Spleen (tissue), 11 donors: ENCODE data around the gene KLF7. TPM values are rescaled to one million over a fixed set of nuclear protein-coding genes. Genes with fewer than 3 reads are reported as not detected.

Experiments used
- DNase-seq: peaks from one replicate; pipeline ENCODE4 v3.0.0-alpha.2; 2020
- H3K27ac ChIP-seq, 8 donors: fragments of 200-600 bp; sonication (generic) in 7 of 8; 1 replicate in 4 of 8; 2 replicates in 4 of 8; pipeline versions ENCODE4 v1.5.0 to v1.8.0; 2016 to 2021; ENCODE audit warnings: inconsistent platforms in 4 of 8, mild to moderate bottlenecking in 4 of 8, moderate library complexity in 1 of 8
- H3K27me3 ChIP-seq, 7 donors: fragments of 200-600 bp; sonication (generic) in 6 of 7; replicated peaks in 1 of 7; 1 replicate in 4 of 7; 2 replicates in 3 of 7; pipeline versions ENCODE4 v1.5.0 to v1.8.0; 2016 to 2021; ENCODE audit warnings: inconsistent platforms in 3 of 7, mild to moderate bottlenecking in 1 of 7
- H3K36me3 ChIP-seq, 6 donors: fragments of 200-600 bp; sonication (generic) in 5 of 6; 1 replicate in 4 of 6; 2 replicates in 2 of 6; pipeline versions ENCODE4 v1.5.0 to v1.8.0; 2016 to 2021; ENCODE audit warnings: inconsistent platforms in 2 of 6
- H3K4me1 ChIP-seq, 6 donors: fragments of 200-600 bp; sonication (generic) in 5 of 6; 1 replicate in 3 of 6; 2 replicates in 3 of 6; pipeline versions ENCODE4 v1.5.0 to v1.8.0; 2016 to 2021; ENCODE audit warnings: inconsistent platforms in 3 of 6
- H3K4me3 ChIP-seq, 8 donors: fragments of 200-600 bp; sonication (generic) in 7 of 8; 1 replicate in 4 of 8; 2 replicates in 4 of 8; pipeline versions ENCODE4 v1.5.0 to v1.8.0; 2016 to 2021; ENCODE audit warnings: inconsistent platforms in 4 of 8, mild to moderate bottlenecking in 4 of 8, moderate library complexity in 2 of 8
- H3K9me3 ChIP-seq, 8 donors: fragments of 200-600 bp; sonication (generic) in 7 of 8; 1 replicate in 4 of 8; 2 replicates in 4 of 8; pipeline versions ENCODE4 v1.5.0 to v1.8.0; 2016 to 2021; ENCODE audit warnings: inconsistent platforms in 4 of 8
- POLR2A ChIP-seq, 3 donors: fragments of 450-650 bp; IDR thresholded peaks; one replicate each; pipeline ENCODE4 v1.5.1; 2017; ENCODE audit warnings: antibody characterized with exemption in 3 of 3, mild to moderate bottlenecking in 1 of 3
- POLR2AphosphoS5 ChIP-seq, 3 donors: sonication (generic); formaldehyde crosslinking; IDR thresholded peaks; one replicate each; pipeline ENCODE4 v1.5.1; 2017; ENCODE audit warnings: antibody characterized with exemption in 3 of 3
- WGBS, 5 donors: extraction: QIAGEN DNeasy Blood & Tissue Kit in 3 of 5; methylation state at CpG; one replicate each; pipeline versions ENCODE4 v1.1.5 to v1.1.7; 2013 to 2018; 5-methylcytosine and 5-hydroxymethylcytosine counted together
- intact Hi-C: fragments of 100-400 bp; cut with DNase I; formaldehyde crosslinking; loops from one replicate; pipeline ENCODE4 v1.15.0; 2023; ENCODE audit warnings: low total_unique reads
- polyA plus RNA-seq, 3 donors: library from polyadenylated mRNA; stranded (reverse); fragments of 200-250 nt; gene quantifications; one replicate each; pipeline ENCODE4 v1.2.1, GENCODE V29; 2013
- total RNA-seq, 7 donors: library from RNA; depleted of rRNA in 3 of 7; stranded (reverse); fragments of >200 nt in 3 of 7; fragmentation: NEBNext Ultra II Directional in 4 of 7; extraction: Animal tissue kit (Norgen Biotek cat#: 25700) in 4 of 7; gene quantifications; one replicate each; pipeline versions ENCODE4 v1.1.0 to v1.2.1, GENCODE V29; 2016 to 2021
- TF ChIP-seq, protein P1 (sequence below), 11 experiments: fragments of 200-600 bp in 7 of 11; fragments of 450-650 bp in 4 of 11; sonication (generic) in 4 of 11; IDR thresholded peaks in 8 of 11; conservative IDR thresholded peaks in 3 of 11; 1 replicate in 7 of 11; 2 replicates in 4 of 11; pipeline versions ENCODE4 v1.4.0 to v1.8.0; 2016 to 2021; ENCODE audit warnings: antibody characterized with exemption in 11 of 11, inconsistent platforms in 4 of 11, mild to moderate bottlenecking in 1 of 11
- donor health status: healthy with polysubstance abuse.
- donor health status: DM: no; HTN: no; CAD: no; lungs with moderate emphysema.
- donor health status: DM: no; HTN: no; CAD: no.
- donor health status: Bipolar disorder and iron deficiency.
- donor health status: healthy.
- donor health status: DM: no; HTN: no; CAD: no.
- donor health status: DM: yes; HTN: yes; CAD: no.

The KLF7 gene
- total and polyA plus RNA-seq, 10 donors: 2.9 to 74.4 (median 27.8) TPM

DNA sequence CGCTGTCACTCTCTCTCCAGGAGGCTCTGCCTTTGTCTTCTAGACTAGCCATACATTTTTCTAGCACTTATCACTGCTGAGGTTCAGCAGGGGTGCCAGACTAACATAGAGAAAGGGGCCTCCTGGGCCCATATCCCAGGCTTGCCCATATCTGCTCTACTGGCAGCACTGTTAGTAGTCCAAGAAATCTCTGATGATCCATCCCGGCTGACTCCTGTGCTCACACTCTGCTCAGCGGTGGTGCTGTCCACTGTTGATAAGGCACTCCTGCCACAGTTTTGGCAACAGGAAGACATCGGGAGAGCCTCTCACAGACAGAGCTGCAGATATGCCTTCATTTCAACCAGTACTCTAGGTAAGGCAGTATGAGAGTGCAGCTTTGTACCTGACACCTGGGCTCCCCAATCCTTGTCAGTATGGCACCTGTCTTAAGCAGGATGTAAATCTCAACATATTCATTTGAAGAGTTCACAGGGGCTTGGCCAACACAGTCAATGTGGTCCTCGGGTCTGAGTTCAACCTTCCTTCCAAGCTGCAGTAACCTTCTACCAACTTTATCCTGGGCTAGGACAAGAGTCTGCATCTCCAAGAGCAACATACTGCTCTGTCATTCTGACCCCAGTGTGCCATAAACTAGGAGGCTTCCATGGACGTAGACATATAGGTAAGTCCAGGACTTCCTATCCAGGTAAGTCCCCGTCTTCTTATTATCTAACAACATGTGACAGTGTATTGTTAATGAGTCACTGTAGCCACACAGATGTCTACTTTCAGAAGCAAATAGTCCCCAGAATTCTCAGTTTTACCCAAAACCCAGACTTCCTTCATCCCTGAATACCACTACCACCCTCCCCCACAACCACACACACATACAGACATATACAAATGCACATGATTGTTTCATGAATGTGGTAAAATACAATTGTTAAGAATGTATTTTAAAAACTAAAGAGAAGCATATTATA, 16.2 kb downstream of the KLF7 start:
- intact Hi-C loops: no loop called here
- H3K27ac ChIP-seq: peak overlapping the region in 3 of 8 donors; percentile 15 to 75 (median 51)
- no peak overlapping the region for H3K4me3 ChIP-seq
- no peaks in the 10 kb centered on the region for H3K27me3 ChIP-seq
- H3K4me1 ChIP-seq: peaks cover 34 to 91% (median 56%) of the 10 kb centered on the region in 6 donors
- DNase-seq: no peak
- H3K9me3 ChIP-seq: no peaks in the 10 kb centered on the region
- peaks cover 0 to 29% (median 0%) of the 10 kb centered on the region in 6 donors for H3K36me3 ChIP-seq
- WGBS, 5 donors: 53 to 74% (median 67%) methylated on average over 7 of the region's 7 CpGs
- TF ChIP-seq POLR2A (IDR thresholded peaks at IDR 0.05) (no peak), POLR2AphosphoS5 (IDR thresholded peaks at IDR 0.05) (no peak)
- TF ChIP-seq, protein P1, sequence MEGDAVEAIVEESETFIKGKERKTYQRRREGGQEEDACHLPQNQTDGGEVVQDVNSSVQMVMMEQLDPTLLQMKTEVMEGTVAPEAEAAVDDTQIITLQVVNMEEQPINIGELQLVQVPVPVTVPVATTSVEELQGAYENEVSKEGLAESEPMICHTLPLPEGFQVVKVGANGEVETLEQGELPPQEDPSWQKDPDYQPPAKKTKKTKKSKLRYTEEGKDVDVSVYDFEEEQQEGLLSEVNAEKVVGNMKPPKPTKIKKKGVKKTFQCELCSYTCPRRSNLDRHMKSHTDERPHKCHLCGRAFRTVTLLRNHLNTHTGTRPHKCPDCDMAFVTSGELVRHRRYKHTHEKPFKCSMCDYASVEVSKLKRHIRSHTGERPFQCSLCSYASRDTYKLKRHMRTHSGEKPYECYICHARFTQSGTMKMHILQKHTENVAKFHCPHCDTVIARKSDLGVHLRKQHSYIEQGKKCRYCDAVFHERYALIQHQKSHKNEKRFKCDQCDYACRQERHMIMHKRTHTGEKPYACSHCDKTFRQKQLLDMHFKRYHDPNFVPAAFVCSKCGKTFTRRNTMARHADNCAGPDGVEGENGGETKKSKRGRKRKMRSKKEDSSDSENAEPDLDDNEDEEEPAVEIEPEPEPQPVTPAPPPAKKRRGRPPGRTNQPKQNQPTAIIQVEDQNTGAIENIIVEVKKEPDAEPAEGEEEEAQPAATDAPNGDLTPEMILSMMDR (IDR thresholded peaks at IDR 0.05 in 8 of 11, conservative IDR thresholded peaks at IDR 0.05 in 3 of 11): no peak

DNA sequence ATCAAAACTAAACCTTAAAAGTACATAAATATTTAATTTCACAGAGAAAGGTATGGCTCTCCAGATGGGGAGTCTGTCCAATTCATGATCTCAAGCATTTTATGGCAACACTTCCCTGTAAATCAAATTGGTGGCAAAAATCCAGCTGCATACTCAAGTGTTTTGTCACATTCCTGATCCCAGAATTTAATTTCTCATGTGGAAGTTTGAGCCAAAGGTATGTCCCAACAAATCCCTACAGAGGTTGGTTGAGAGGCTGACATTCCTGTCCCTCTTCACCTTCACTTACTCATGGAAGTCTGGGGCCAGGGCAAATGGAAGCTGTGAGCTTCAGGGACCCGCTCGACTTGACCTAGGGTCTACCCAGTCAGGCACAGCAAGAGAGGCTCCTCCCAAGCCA, 17.7 kb downstream of the KLF7 start:
- no peaks in the 10 kb centered on the region for H3K9me3 ChIP-seq
- H3K27me3 ChIP-seq: no peaks in the 10 kb centered on the region
- peaks cover 32 to 91% (median 58%) of the 10 kb centered on the region in 6 donors for H3K4me1 ChIP-seq
- H3K27ac ChIP-seq: no peak overlapping the region
- no peak for DNase-seq
- 87 to 100% (median 94%) methylated on average over 2 of the region's 2 CpGs for WGBS, 5 donors
- H3K4me3 ChIP-seq: no peak overlapping the region
- intact Hi-C loops: no loop called here
- TF ChIP-seq, protein P1 (IDR thresholded peaks at IDR 0.05 in 8 of 11, conservative IDR thresholded peaks at IDR 0.05 in 3 of 11): no peak
- TF ChIP-seq POLR2AphosphoS5 (IDR thresholded peaks at IDR 0.05) (no peak), POLR2A (IDR thresholded peaks at IDR 0.05) (no peak)
- peaks cover 0 to 29% (median 0%) of the 10 kb centered on the region in 6 donors for H3K36me3 ChIP-seq

- Histone ChIP-seq H3K27ac (peak overlapping the region; percentile 88 to 96 (median 94)), H3K4me1 (peaks cover 32 to 91% (median 49%) of the 10 kb centered on the region in 6 donors), H3K27me3 (no peaks in the 10 kb centered on the region), H3K4me3 (peak overlapping the region in 1 of 8 donors; percentile 58), H3K9me3 (no peaks in the 10 kb centered on the region), H3K36me3 (peaks cover 0 to 29% (median 0%) of the 10 kb centered on the region in 6 donors)
- no peak for DNase-seq
- intact Hi-C loops: no loop called here
- TF ChIP-seq POLR2A (IDR thresholded peaks at IDR 0.05): no peak
- TF ChIP-seq POLR2AphosphoS5 (IDR thresholded peaks at IDR 0.05): no peak
- TF ChIP-seq, protein P1 (IDR thresholded peaks at IDR 0.05 in 8 of 11, conservative IDR thresholded peaks at IDR 0.05 in 3 of 11): no peak
- 69 to 84% (median 79%) methylated on average over 3 of the region's 3 CpGs for WGBS, 5 donors
Measured at GRCh38 chr2:207144173-207144785, 21.5 kb downstream of the KLF7 start.
